ENCODE measurements around the gene IL19. TPM values are rescaled to one million over a fixed set of nuclear protein-coding genes. Genes with fewer than 3 reads are reported as not detected.

The IL19 gene
- polyA plus RNA-seq, 1 experiment: 0.07 TPM

DNA sequence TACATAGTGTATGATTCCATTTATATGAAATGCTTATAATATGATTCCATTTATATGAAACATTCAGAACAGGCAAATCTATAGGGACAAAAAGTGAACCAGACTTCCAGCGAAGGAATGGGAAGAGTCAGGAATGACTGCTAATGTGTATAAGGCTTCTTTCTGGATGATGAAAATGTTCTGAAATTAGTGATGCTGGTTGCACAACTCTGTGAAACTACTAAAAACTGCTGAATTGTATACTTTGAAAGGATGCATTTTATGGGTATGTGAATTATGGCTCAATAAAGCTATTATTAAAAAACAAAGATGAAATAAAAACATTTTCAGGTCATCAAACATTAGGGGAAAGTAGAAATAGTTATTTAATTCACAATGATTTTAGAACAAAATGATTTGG lies 112.6 kb downstream of the IL19 start:
- POLR2A ChIA-PET: no interaction called here
- H3K27me3 ChIP-seq (ENCODE audit: control insufficient read depth, insufficient read depth, low read length): no peaks in the 10 kb centered on the region
- H3K4me3 ChIP-seq (ENCODE audit: low read depth, low read length): no peak overlapping the region
- no peak for DNase-seq (ENCODE audit: low read depth, low spot score)
- TF ChIP-seq, protein P1, sequence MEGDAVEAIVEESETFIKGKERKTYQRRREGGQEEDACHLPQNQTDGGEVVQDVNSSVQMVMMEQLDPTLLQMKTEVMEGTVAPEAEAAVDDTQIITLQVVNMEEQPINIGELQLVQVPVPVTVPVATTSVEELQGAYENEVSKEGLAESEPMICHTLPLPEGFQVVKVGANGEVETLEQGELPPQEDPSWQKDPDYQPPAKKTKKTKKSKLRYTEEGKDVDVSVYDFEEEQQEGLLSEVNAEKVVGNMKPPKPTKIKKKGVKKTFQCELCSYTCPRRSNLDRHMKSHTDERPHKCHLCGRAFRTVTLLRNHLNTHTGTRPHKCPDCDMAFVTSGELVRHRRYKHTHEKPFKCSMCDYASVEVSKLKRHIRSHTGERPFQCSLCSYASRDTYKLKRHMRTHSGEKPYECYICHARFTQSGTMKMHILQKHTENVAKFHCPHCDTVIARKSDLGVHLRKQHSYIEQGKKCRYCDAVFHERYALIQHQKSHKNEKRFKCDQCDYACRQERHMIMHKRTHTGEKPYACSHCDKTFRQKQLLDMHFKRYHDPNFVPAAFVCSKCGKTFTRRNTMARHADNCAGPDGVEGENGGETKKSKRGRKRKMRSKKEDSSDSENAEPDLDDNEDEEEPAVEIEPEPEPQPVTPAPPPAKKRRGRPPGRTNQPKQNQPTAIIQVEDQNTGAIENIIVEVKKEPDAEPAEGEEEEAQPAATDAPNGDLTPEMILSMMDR (IDR thresholded peaks at IDR 0.05; ENCODE audit: low read depth, low read length): no peak
- H3K27ac ChIP-seq (ENCODE audit: low read depth, low read length): no peak overlapping the region
- H3K9me3 ChIP-seq (ENCODE audit: control insufficient read depth, insufficient read depth, low read length): no peaks in the 10 kb centered on the region
- CTCF ChIA-PET: interaction anchor here (0.9 to 5.8 kb wide), 4 partner anchors 13 to 74 kb away, joined by 3 to 37 read pairs (median 16); partner anchors contain the start of gene IL20

DNA sequence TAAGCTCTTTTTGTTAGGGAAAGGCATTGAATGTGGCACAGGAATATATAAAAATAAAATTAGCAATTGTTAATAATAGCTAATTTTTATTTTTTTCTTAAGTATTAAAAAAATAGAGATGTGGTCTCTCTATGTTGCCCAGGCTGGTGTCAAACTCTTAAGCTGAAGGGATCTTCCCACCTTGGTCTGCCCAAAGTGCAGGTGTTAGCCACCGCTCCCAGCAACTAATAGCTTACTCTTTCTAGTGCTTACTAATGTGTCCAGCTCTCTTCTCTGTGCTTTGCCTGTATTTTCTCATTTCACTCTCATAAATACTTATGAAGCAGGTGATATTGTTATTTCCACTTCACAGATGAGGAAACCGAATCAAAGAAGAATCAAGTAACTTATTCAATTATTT lies 113.3 kb downstream of the IL19 start:
- Histone ChIP-seq H3K9me3 (ENCODE audit: control insufficient read depth, insufficient read depth, low read length) (no peaks in the 10 kb centered on the region), H3K27ac (ENCODE audit: low read depth, low read length) (no peak overlapping the region), H3K4me3 (ENCODE audit: low read depth, low read length) (no peak overlapping the region), H3K27me3 (ENCODE audit: control insufficient read depth, insufficient read depth, low read length) (no peaks in the 10 kb centered on the region)
- TF ChIP-seq, protein P1 (IDR thresholded peaks at IDR 0.05; ENCODE audit: low read depth, low read length): no peak
- CTCF ChIA-PET: interaction anchor here (0.9 to 5.8 kb wide), 4 partner anchors 14 to 74 kb away, joined by 3 to 37 read pairs (median 16); partner anchors contain the start of gene IL20
- no peak for DNase-seq (ENCODE audit: low read depth, low spot score)
- POLR2A ChIA-PET: no interaction called here

GRCh38 chr1:206885341-206886060 lies 114.9 kb downstream of the IL19 start:
- no peak for DNase-seq (ENCODE audit: low read depth, low spot score)
- ChIA-PET POLR2A (no interaction called here), CTCF (interaction anchor here (2.9 to 5.8 kb wide), 2 partner anchors 21 to 27 kb away, joined by 30 to 37 read pairs; partner anchors contain the start of gene IL20)
- Histone ChIP-seq H3K27me3 (ENCODE audit: control insufficient read depth, insufficient read depth, low read length) (no peaks in the 10 kb centered on the region), H3K4me3 (ENCODE audit: low read depth, low read length) (no peak overlapping the region), H3K27ac (ENCODE audit: low read depth, low read length) (no peak overlapping the region), H3K9me3 (ENCODE audit: control insufficient read depth, insufficient read depth, low read length) (no peaks in the 10 kb centered on the region)
- TF ChIP-seq, protein P1 (IDR thresholded peaks at IDR 0.05; ENCODE audit: low read depth, low read length): no peak

DNA sequence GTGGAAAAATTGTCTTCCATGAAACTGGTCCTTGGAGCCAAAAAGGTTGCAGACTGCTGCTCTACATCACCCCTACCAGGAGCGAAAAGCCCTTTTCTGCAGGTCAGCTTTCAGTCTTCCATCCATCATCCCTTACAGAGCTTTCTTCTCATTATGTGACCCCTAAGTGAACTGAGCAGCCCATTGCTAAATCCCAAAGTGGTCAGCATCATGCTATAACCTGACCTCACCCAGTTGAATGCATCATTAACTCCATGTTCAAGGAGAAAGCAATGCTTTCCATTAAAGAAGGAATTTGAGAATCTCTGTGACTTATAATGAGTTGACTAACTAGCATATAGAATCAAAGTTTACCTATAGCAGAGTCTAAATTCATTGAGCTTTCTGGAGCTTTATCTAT lies 116.3 kb downstream of the IL19 start:
- POLR2A ChIA-PET: no interaction called here
- no peak overlapping the region for H3K4me3 ChIP-seq (ENCODE audit: low read depth, low read length)
- H3K27ac ChIP-seq (ENCODE audit: low read depth, low read length): no peak overlapping the region
- H3K27me3 ChIP-seq (ENCODE audit: control insufficient read depth, insufficient read depth, low read length): no peaks in the 10 kb centered on the region
- TF ChIP-seq, protein P1 (IDR thresholded peaks at IDR 0.05; ENCODE audit: low read depth, low read length): no peak
- CTCF ChIA-PET: interaction anchor here (0.6 to 5.8 kb wide), 4 partner anchors 22 to 274 kb away, joined by 4 to 37 read pairs (median 13); partner anchors contain the start of genes EIF2D and IL20
- no peaks in the 10 kb centered on the region for H3K9me3 ChIP-seq (ENCODE audit: control insufficient read depth, insufficient read depth, low read length)
- DNase-seq (ENCODE audit: low read depth, low spot score): no peak

- no peak for DNase-seq (ENCODE audit: low read depth, low spot score)
- POLR2A ChIA-PET: no interaction called here
- TF ChIP-seq, protein P1 (IDR thresholded peaks at IDR 0.05; ENCODE audit: low read depth, low read length): no peak
- CTCF ChIA-PET: interaction anchor here (0.5 to 5.8 kb wide), 4 partner anchors 17 to 25 kb away, joined by 3 to 37 read pairs (median 12); partner anchors contain the start of gene IL20
- H3K27me3 ChIP-seq (ENCODE audit: control insufficient read depth, insufficient read depth, low read length): no peaks in the 10 kb centered on the region
- H3K4me3 ChIP-seq (ENCODE audit: low read depth, low read length): no peak overlapping the region
- no peak overlapping the region for H3K27ac ChIP-seq (ENCODE audit: low read depth, low read length)
- no peaks in the 10 kb centered on the region for H3K9me3 ChIP-seq (ENCODE audit: control insufficient read depth, insufficient read depth, low read length)
Measured at GRCh38 chr1:206887701-206888100, 117.1 kb downstream of the IL19 start.
